SU-DHL-6 (cell line): Measurements from ENCODE around the gene OSBP.
A peak's percentile ranks its signal among the peaks of the same experiment; 100 is the strongest.
"Not testable (repeated sequence)": the region's sequence is repeated elsewhere in the genome, so short reads cannot be mapped to it uniquely, and the experiment has no call there.

Experiments
- H2AFZ ChIP-seq: fragments of 200-600 bp; sonication (generic); 2 replicates; pipeline ENCODE4 v1.6.1; 2014; ENCODE audit warnings: low read depth, mild to moderate bottlenecking, moderate library complexity, mixed read lengths, antibody characterized with exemption, low read length; ENCODE audit not compliant: severe bottlenecking
- H3F3A ChIP-seq: fragments of 200-600 bp; shearing (Covaris generic); 2 replicates; pipeline ENCODE4 v1.6.0; 2016; ENCODE audit warnings: antibody characterized with exemption, mild to moderate bottlenecking; ENCODE audit not compliant: insufficient read depth
- H3K27ac ChIP-seq: fragments of 200-600 bp; sonication (generic); 2 replicates; pipeline ENCODE4 v1.5.1; 2016; ENCODE audit warnings: low read depth, mild to moderate bottlenecking, low read length, moderate library complexity, mixed read lengths
- H3K27me3 ChIP-seq: fragments of 200-600 bp; sonication (generic), shearing (Covaris generic); 2 replicates; pipeline ENCODE4 v1.6.0; 2014; ENCODE audit warnings: mild to moderate bottlenecking, low read length
- H3K36me3 ChIP-seq: fragments of 200-600 bp; sonication (generic); 2 replicates; pipeline ENCODE4 v1.6.1; 2014; ENCODE audit warnings: mild to moderate bottlenecking, low read length, mixed read lengths
- H3K4me2 ChIP-seq: fragments of 300-600, 200-600 bp; shearing (Covaris generic), sonication (generic); 2 replicates; pipeline ENCODE4 v1.6.0; 2014; ENCODE audit warnings: low read length, low read depth, mild to moderate bottlenecking; ENCODE audit not compliant: poor library complexity, severe bottlenecking
- H3K4me3 ChIP-seq: fragments of 200-600 bp; sonication (generic); 2 replicates; pipeline ENCODE4 v1.5.1; 2014; ENCODE audit warnings: antibody characterized with exemption, low read length, mild to moderate bottlenecking, mixed read lengths; ENCODE audit not compliant: insufficient read depth, poor library complexity, severe bottlenecking
- H3K79me2 ChIP-seq: fragments of 200-600 bp; sonication (generic); 2 replicates; pipeline ENCODE4 v1.6.1; 2014; ENCODE audit warnings: mild to moderate bottlenecking, low read length, moderate library complexity; ENCODE audit not compliant: insufficient read depth
- H3K9ac ChIP-seq: fragments of 200-600 bp; sonication (generic); 2 replicates; pipeline ENCODE4 v1.7.0; 2014; ENCODE audit warnings: mild to moderate bottlenecking, low read length
- H3K9me2 ChIP-seq: fragments of 200-600 bp; sonication (generic); replicated peaks from 2 replicates; pipeline ENCODE4 v1.6.1; 2014; ENCODE audit warnings: low read length; ENCODE audit not compliant: insufficient read depth
- H3K9me3 ChIP-seq: fragments of 200-600 bp; sonication (generic); 2 replicates; pipeline ENCODE4 v1.6.1; 2014; ENCODE audit warnings: low read length, mixed read lengths; ENCODE audit not compliant: insufficient read depth
- H4K20me1 ChIP-seq: fragments of 200-600 bp; sonication (generic); 2 replicates; pipeline ENCODE4 v1.6.1; 2014; ENCODE audit warnings: low read depth, mild to moderate bottlenecking, antibody characterized with exemption, low read length, moderate library complexity, mixed read lengths
- CTCF ChIP-seq: fragments of 200-600 bp; sonication (generic); IDR thresholded peaks from one replicate; pipeline ENCODE4 v1.5.1; 2017; ENCODE audit warnings: antibody characterized with exemption, mild to moderate bottlenecking, low read length, moderate library complexity; ENCODE audit not compliant: insufficient read depth, poor library complexity, severe bottlenecking
- EZH2phosphoT487 ChIP-seq: fragments of 200-600 bp; sonication (generic), shearing (Covaris generic); conservative IDR thresholded peaks from 2 replicates; pipeline ENCODE4 v1.6.1; 2018; ENCODE audit warnings: mild to moderate bottlenecking, antibody characterized with exemption, low read length, moderate library complexity, mixed read lengths

OSBP gene

GRCh38 chr11:59550368-59550841 is 65.2 kb downstream of the OSBP start:
- Histone ChIP-seq H2AFZ (peak overlapping the region; percentile 58), H3F3A (peaks cover 30% of the 10 kb centered on the region), H3K4me3 (peak overlapping the region; percentile 54), H3K27me3 (no peaks in the 10 kb centered on the region), H3K9ac (peak overlapping the region; percentile 49), H3K36me3 (no peaks in the 10 kb centered on the region), H3K9me2 (no peaks in the 10 kb centered on the region), H3K27ac (peak overlapping the region; percentile 56), H3K4me2 (peak overlapping the region; percentile 73), H4K20me1 (no peaks in the 10 kb centered on the region), H3K9me3 (no peaks in the 10 kb centered on the region), H3K79me2 (no peaks in the 10 kb centered on the region)
- no peak for TF ChIP-seq EZH2phosphoT487
- peak; percentile 10 for TF ChIP-seq CTCF

- H3K9ac ChIP-seq: no peak overlapping the region
- no peak overlapping the region for H3K4me3 ChIP-seq
These were observed 67.3 kb downstream of the OSBP start for GRCh38 chr11:59548309-59548656.

GRCh38 chr11:59547605-59548308 is 67.8 kb downstream of the OSBP start:
- not testable (repeated sequence) for H2AFZ ChIP-seq, H3K27me3 ChIP-seq, H3K4me2 ChIP-seq, H3K79me2 ChIP-seq, H3K4me3 ChIP-seq, H3K27ac ChIP-seq, H3K9me2 ChIP-seq, H3K36me3 ChIP-seq, H3K9me3 ChIP-seq, H3K9ac ChIP-seq, H4K20me1 ChIP-seq
- peaks cover 27% of the 10 kb centered on the region for H3F3A ChIP-seq

More at GRCh38 chr11:59548309-59548656, 67.3 kb downstream of the OSBP start:
- H3K9me2 ChIP-seq: no peaks in the 10 kb centered on the region
- no peaks in the 10 kb centered on the region for H3K36me3 ChIP-seq
- H3K79me2 ChIP-seq: no peaks in the 10 kb centered on the region
- H2AFZ ChIP-seq: no peak overlapping the region
- H3K9me3 ChIP-seq: no peaks in the 10 kb centered on the region
- TF ChIP-seq EZH2phosphoT487: no peak
- TF ChIP-seq CTCF: no peak
- no peak overlapping the region for H3K4me2 ChIP-seq
- no peak overlapping the region for H3K27ac ChIP-seq
- peaks cover 30% of the 10 kb centered on the region for H3F3A ChIP-seq
- no peaks in the 10 kb centered on the region for H3K27me3 ChIP-seq
- H4K20me1 ChIP-seq: no peaks in the 10 kb centered on the region

- no peaks in the 10 kb centered on the region for H3K9me2 ChIP-seq
- H3K4me3 ChIP-seq: no peak overlapping the region
- no peaks in the 10 kb centered on the region for H3K36me3 ChIP-seq
- no peak for TF ChIP-seq EZH2phosphoT487
- no peak for TF ChIP-seq CTCF
- no peak overlapping the region for H3K27ac ChIP-seq
- H3K79me2 ChIP-seq: no peaks in the 10 kb centered on the region
- no peaks in the 10 kb centered on the region for H3K27me3 ChIP-seq
- no peaks in the 10 kb centered on the region for H3K9me3 ChIP-seq
- H3K9ac ChIP-seq: no peak overlapping the region
- H4K20me1 ChIP-seq: no peaks in the 10 kb centered on the region
- peaks cover 11% of the 10 kb centered on the region for H3F3A ChIP-seq
- no peak overlapping the region for H3K4me2 ChIP-seq
- H2AFZ ChIP-seq: no peak overlapping the region
These were observed 70.2 kb downstream of the OSBP start for GRCh38 chr11:59545179-59546020.
